NCI-H146 treated with DMSO at 0.1 percent for 48 hours (cell line): Measurements from ENCODE around the gene RASSF5.
A peak's percentile ranks its signal among the peaks of the same experiment; 100 is the strongest.
"Not testable (repeated sequence)": the region's sequence is repeated elsewhere in the genome, so short reads cannot be mapped to it uniquely, and the experiment has no call there.

Experiments
- DNase-seq: peaks from one replicate; lab custom pipeline; 2025; ENCODE audit not compliant: unreplicated experiment; lab: John Stamatoyannopoulos, UW

RASSF5 gene

GRCh38 chr1:206476058-206476457 is 31.3 kb upstream of the RASSF5 start:
- DNase-seq, result no peak

DNA sequence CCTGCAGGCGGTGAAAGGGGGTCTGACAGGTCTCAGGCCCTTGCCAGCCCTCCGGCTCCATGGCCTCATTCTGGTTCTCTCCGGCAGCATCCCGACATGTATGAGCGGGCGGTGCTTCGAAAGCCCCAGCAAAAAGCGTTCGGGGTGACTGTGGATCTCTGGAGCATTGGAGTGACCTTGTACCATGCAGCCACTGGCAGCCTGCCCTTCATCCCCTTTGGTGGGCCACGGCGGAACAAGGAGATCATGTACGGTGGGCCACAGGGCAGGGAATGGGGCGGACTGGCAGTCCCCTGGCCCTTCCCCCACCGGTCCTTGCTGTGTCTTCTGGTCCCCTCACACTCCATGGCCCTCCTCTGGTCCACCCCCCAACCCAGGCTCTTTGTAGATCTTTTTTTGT is 30.7 kb upstream of the RASSF5 start:
- no peak for DNase-seq

DNA sequence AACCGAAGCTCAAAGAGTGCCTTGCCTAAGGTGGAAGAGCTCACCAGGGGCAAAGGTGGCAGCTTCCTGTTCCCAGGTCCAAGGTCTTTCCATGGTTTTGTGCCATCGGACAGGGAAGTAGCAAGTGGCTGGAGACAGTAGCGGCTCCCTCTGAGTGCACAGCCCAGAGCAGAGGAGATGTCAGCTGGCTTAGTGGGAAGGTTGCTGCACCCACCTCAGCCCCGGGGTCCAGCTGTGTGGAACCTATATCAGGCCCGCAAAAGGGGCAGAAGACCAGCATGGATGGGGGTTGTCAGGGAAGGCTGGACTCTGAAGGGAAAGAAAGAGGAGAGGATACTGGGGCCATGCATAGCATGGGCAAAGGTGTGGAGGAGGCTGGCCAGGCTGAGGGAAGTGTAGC is 30.2 kb upstream of the RASSF5 start:
- DNase-seq, result no peak

GRCh38 chr1:206477581-206478380 is 29.6 kb upstream of the RASSF5 start:
- no peak for DNase-seq

GRCh38 chr1:206478746-206479145 is 28.6 kb upstream of the RASSF5 start:
- no peak for DNase-seq

DNA sequence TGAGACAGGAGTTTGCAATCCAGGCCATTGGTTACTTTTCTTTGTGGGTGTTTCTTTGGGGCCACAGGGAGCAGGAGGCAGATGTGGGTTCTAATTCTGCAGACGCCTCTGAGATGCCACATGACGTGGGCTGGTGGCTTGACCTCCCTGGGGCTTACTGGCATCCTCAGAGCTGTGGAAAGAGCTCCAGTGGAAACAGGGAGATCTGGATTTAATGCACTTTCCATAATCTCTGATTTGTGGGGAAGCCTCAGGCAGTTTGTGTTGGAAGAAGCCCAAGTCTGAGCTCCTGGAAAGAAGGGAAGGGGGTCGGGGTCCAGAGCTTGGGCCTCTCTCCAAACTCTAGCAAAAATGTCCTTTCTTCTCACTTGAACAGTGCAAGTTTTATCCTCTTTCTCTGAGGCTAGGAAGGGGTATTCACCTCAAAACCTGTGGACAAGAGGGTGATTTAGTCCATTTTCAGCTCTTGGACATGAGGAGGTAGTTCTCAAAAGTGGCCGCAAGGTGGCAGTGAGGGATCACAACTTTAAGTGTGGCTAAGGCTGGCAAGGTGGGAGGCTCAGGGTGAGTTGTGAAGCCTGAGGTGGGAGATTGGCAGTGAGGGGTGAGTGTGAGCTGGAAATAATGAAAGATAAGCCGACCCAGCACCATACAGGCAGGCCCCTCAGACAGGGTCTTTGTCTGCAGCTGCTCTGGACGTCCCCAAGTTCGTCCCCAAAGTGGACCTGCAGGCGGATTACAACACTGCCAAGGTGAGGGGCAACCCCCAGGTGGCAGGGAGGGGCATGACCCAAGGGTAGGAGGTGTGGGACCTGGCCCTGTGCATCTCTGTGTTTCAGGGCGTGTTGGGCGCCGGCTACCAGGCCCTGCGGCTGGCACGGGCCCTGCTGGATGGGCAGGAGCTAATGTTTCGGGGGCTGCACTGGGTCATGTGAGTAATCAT is 27.9 kb upstream of the RASSF5 start:
- peak; percentile 8 for DNase-seq

DNA sequence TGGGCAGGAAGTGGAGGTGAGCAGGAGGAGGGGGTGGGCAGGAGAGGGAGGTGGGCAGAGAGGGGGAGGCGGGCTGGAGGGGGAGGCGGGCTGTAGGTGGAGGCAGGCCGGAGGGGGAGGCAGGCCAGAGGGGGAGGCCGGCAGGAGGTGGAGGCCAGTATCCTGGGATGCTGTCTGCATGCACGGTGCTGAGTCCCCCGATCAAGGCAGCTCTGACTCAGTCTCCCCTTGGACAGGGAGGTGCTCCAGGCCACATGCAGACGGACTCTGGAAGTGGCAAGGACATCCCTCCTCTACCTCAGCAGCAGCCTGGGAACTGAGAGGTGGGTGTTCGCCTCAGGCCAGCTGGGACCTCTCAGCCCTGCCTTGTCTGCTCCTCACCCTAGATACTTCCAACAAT is 27.1 kb upstream of the RASSF5 start:
- DNase-seq, result no peak

- peak; percentile 9 for DNase-seq
These were observed 24.7 kb upstream of the RASSF5 start for GRCh38 chr1:206482611-206483010.

DNA sequence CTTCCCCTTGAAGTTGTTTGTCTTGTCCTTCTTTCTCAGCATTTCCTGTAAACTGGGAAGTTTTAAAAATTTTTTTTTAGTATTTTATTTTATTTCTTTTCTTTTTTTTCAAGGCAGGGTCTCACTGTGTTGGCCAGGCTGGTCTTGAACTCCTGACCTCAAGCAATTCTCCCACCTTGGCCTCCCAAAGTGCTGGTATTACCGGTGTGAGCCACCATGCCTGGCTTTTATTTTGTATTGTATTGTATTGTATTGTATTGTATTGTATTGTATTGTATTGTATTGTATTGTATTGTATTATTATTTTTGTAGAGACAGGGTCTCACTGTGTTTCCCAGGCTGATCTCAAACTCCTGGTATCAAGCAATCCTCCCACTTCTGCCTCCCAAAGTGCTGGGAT is 23.5 kb upstream of the RASSF5 start:
- not testable (repeated sequence) for DNase-seq

DNA sequence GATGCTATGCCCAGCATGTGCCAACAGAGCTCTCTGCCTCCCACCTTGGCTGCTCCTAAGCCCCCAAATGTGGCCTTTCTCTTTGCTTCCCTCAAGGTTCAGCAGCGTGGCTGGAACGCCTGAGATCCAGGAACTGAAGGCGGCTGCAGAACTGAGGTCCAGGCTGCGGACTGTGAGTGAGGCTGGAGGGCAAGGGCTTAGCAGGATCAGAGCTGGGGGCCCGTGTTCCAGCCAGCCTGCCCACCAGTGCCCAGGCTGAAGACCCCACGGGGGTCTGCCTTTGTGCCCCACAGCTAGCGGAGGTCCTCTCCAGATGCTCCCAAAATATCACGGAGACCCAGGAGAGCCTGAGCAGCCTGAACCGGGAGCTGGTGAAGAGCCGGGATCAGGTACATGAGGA is 22.4 kb upstream of the RASSF5 start:
- no peak for DNase-seq

DNA sequence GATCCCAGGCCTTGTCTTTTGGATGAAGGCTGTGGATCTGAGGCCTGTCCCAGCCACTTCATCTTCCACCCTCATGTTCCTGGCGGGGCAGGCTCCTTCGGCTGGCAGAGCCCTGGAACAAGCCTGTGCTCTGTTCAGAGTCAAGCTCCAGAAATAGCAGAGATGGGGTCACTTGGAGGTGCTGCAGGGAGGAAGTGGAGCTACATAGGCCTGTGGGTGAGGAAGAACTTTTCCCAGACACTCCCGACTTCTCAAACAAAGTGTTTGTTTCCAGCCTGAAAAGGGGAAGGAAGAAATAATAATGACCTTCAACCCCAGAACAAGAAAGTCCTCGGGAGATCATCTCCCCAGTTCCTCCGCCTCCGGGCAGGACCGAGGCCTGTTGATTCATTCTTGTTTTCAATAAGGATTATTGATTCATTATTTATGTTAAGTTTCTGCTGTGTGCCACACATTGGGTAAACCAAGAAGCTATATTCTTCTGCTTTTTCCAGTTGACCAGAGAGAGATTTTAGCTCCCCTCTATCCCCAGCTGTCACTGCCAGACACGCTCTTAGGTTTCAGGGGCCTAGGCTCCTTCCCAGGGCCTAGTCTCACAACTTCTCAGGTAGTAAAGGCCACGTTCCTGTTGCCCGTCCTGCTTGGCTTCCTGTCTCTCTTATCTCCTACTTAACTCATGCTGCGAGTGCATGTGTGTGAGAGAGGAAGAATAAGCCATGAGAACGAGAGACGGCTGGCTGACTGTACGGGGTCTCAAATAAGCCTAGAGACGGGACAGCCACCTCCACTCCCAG is 20.1 kb upstream of the RASSF5 start:
- no peak for DNase-seq

GRCh38 chr1:206487970-206488369 is 19.4 kb upstream of the RASSF5 start:
- no peak for DNase-seq

DNA sequence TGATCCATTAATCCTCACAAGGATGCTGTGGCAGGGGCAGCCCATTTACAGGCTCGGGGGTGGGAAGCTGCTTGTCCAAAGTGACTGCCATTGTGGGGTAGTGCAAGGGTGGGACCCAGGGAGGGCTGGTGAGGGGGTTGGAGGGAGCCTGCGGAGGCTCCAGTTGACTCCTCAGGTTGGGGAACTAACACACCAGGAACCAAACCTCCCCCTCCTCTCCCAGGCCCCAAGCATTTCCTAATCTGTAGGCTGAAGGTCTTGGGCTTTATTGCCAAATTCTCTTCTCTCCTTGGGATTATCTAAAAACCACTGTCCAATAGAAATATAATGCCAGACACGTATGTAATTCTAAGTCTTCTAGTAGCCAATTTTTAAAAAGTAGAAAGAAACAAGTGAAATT is 18.9 kb upstream of the RASSF5 start:
- no peak for DNase-seq

- DNase-seq, result peak; percentile 34
These were observed 17.2 kb upstream of the RASSF5 start for GRCh38 chr1:206489980-206490770.

- no peak for DNase-seq
These were observed 16.4 kb upstream of the RASSF5 start for GRCh38 chr1:206490771-206491405.

GRCh38 chr1:206491616-206492015 is 15.7 kb upstream of the RASSF5 start:
- no peak for DNase-seq

DNA sequence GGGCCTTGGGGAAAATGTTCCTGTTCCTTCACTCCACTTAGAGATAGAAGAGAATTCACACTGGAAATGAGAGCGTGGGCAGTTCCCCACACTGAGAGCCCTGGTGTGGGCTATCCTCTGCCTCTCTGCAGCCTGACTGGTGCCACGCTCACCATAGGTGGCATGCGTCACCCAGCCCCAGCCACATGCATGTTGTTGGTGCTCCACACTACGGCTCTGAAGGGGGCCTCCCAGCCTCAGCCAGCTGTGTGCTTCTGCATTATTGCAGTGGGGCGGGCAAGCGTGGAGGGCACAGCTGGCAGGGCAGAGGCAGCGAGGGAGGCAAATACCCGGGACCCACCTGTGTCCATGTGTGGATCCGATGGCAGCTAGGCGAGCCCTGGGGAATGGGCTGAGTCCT is 14.7 kb upstream of the RASSF5 start:
- no peak for DNase-seq

GRCh38 chr1:206493279-206493678 is 14.1 kb upstream of the RASSF5 start:
- DNase-seq, result no peak

DNA sequence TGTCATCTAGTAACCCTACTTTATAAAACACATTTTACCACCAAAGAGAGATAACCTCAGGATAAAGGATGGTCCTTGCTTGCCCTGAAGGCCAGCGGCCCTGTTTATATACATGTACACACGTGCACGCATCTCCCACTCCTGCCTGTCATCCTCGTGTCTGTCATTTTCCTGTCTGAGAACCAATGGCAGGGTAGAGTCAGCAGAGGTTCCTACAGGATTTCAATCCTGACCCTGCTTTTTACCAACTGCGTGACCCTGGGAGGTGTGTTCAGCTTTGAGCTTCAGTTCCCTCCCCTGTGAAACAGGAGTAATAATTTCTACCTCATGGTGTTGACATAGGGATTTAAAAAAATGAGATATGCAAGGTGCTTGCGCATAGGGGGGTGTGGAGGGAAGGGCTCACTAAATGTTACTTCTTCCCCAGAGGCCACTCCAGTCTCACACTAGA is 12.3 kb upstream of the RASSF5 start:
- no peak for DNase-seq

DNA sequence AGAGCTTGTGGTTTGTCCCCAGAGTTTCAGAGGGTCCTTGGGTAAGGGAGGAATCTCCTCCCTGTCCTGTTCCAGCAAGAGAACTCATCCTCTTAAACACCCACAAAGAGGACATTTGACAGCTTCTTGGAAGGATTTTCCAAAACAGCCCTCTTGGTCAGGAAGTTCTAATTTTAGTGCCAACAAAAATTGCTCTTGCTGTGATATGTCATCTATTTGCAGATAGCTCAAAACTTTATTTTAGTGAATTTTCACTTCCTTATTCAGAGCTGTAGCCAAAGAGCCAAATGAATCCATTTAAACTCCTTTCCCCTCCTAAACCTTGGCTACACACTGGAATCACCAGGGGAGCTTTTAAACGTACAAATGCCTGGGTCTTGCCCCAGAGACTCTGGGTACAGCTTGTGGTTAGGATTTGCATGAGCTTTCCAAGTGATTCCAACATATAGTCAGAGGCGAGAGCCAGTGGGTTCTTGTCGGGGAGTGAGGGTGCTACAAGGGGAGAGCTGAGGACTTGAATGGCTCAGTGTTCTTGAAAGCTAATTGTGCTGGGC is 11.8 kb upstream of the RASSF5 start:
- DNase-seq, result no peak
